H1 (cell line): Measurements from ENCODE around the gene TUBD1. TPM values are rescaled to one million over a fixed set of nuclear protein-coding genes. Genes with fewer than 3 reads are reported as not detected.

ENCODE experiments used
- CHD2 ChIP-seq: IDR thresholded peaks from 2 replicates; pipeline ENCODE4 v1.6.1; 2012; ENCODE audit warnings: low read length, improper control_type of control experiment
- E2F6 ChIP-seq: IDR thresholded peaks from 2 replicates; pipeline ENCODE4 v1.6.1; 2012; ENCODE audit warnings: inconsistent platforms
- EP300 ChIP-seq, 2 experiments: IDR thresholded peaks; 1 replicate in 1 of 2; 2 replicates in 1 of 2; pipeline ENCODE4 v1.6.1; 2011 to 2012; ENCODE audit warnings: low read depth in 2 of 2, low read length in 2 of 2, mild to moderate bottlenecking in 2 of 2, borderline replicate concordance in 1 of 2, inconsistent platforms in 1 of 2, moderate library complexity in 1 of 2
- HDAC6 ChIP-seq: IDR thresholded peaks from one replicate; pipeline ENCODE4 v1.7.1; 2012; ENCODE audit warnings: low read depth, mild to moderate bottlenecking, inconsistent platforms, low read length, moderate library complexity
- JUN ChIP-seq: IDR thresholded peaks from 2 replicates; pipeline ENCODE4 v1.6.1; 2011; ENCODE audit warnings: low read depth, mild to moderate bottlenecking, improper control_type of control experiment, low read length
- NRF1 ChIP-seq: IDR thresholded peaks from 2 replicates; pipeline ENCODE4 v1.6.1; 2011; ENCODE audit warnings: mild to moderate bottlenecking, low read depth, low read length, improper control_type of control experiment
- POLR2AphosphoS5 ChIP-seq: IDR thresholded peaks from 2 replicates; pipeline ENCODE4 v1.6.1; 2011; ENCODE audit warnings: low read depth, low read length
- RAD21 ChIP-seq, 2 experiments: IDR thresholded peaks in 1 of 2; conservative IDR thresholded peaks in 1 of 2; 2 replicates each; pipeline ENCODE4 v1.6.1; 2011; ENCODE audit warnings: low read depth in 2 of 2, low read length in 2 of 2, improper control_type of control experiment in 1 of 2, inconsistent platforms in 1 of 2, mild to moderate bottlenecking in 1 of 2, moderate library complexity in 1 of 2
- SP4 ChIP-seq: IDR thresholded peaks from 2 replicates; pipeline ENCODE4 v1.6.1; 2012; ENCODE audit warnings: low read length, inconsistent platforms
- SRF ChIP-seq: IDR thresholded peaks from 2 replicates; pipeline ENCODE4 v1.6.1; 2011; ENCODE audit warnings: mild to moderate bottlenecking, low read depth, low read length, moderate library complexity
- TAF1 ChIP-seq: IDR thresholded peaks from 2 replicates; pipeline ENCODE4 v1.6.1; 2011; ENCODE audit warnings: mild to moderate bottlenecking, low read depth, low read length
- TBP ChIP-seq: IDR thresholded peaks from 2 replicates; pipeline ENCODE4 v1.6.1; 2011; ENCODE audit warnings: low read depth, low read length, improper control_type of control experiment
- polyA plus RNA-seq, 7 experiments: library from polyadenylated mRNA; depleted of rRNA in 3 of 7; stranded (reverse) in 5 of 7; unstranded in 2 of 7; fragments of >200 nt in 5 of 7; fragments of 200-250 nt in 2 of 7; gene quantifications; 1 replicate in 5 of 7; 2 replicates in 1 of 7; 4 replicates in 1 of 7; pipeline versions ENCODE4 v1.2.1 to v1.2.3, GENCODE V29; 2011 to 2013; ENCODE audit warnings: missing spikeins in 2 of 7, mixed read lengths in 2 of 7
- total RNA-seq: library from RNA; stranded (reverse); fragmentation: NEBNext Ultra II Directional; extraction: Animal tissue kit (Norgen Biotek cat#: 25700); gene quantifications from 2 replicates; pipeline ENCODE4 v1.2.1, GENCODE V29; 2021

TUBD1 gene
- total and polyA plus RNA-seq, 2 of the 8 experiments (the other 6 are each of a cell fraction or from before 2014, with no cell fraction given) = 9.1 to 17.5 TPM

GRCh38 chr17:59842901-59843652, 49.7 kb downstream of the TUBD1 start (continued):
- no peak for TF ChIP-seq E2F6
- TF ChIP-seq TBP = no peak
- no peak for TF ChIP-seq NRF1
- no peak for TF ChIP-seq JUN
- no peak for TF ChIP-seq RAD21 (IDR thresholded peaks at IDR 0.05 in 1 of 2, conservative IDR thresholded peaks at IDR 0.05 in 1 of 2; ENCODE audit: low read depth in 2 of 2, low read length in 2 of 2)
- peak; percentile 52; the same call in 1 of the 2 replicates for TF ChIP-seq CHD2
- no peak for TF ChIP-seq HDAC6
- TF ChIP-seq SRF = no peak
- no peak for TF ChIP-seq EP300 (IDR thresholded peaks at IDR 0.05; ENCODE audit: borderline replicate concordance in 1 of 2, low read depth in 2 of 2, low read length in 2 of 2)
- TF ChIP-seq SP4 = no peak
- no peak for TF ChIP-seq TAF1
- TF ChIP-seq POLR2AphosphoS5 = peak; percentile 98
